DND-41 (cell line): ENCODE results near the gene PLEKHM3.

Experiments
- EZH2 ChIP-seq: IDR thresholded peaks from 3 replicates; pipeline ENCODE4 v1.6.1; 2012; ENCODE audit warnings: borderline replicate concordance, low read depth, mild to moderate bottlenecking, moderate library complexity, low read length, inconsistent platforms; ENCODE audit not compliant: severe bottlenecking
- TF ChIP-seq, protein P1 (sequence below): IDR thresholded peaks from 2 replicates; pipeline ENCODE4 v1.5.1; 2012; ENCODE audit warnings: borderline replicate concordance, low read length, moderate library complexity, mild to moderate bottlenecking; ENCODE audit not compliant: poor library complexity, severe bottlenecking; ENCODE audit errors: extremely low read depth

DNA sequence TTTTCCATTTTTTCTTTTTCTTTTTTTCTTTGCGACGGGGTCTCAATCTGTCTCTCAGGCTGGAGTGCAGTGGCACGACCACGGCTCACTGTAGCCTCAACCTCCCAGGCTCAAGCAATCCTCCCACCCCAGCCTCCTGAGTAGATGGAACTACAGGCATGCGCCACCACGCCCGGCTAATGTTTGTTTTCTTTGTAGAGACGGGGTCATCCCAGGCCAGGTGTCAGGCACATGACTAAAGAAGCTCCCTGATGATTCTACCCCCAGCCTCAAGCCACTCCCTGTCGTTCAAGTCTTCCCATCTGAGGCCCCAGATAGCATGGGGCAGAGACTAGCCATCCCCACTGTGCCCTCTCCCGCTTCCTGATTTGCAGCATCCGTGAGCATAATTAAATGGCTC, 245.8 kb downstream of the PLEKHM3 start:
- TF ChIP-seq, protein P1, sequence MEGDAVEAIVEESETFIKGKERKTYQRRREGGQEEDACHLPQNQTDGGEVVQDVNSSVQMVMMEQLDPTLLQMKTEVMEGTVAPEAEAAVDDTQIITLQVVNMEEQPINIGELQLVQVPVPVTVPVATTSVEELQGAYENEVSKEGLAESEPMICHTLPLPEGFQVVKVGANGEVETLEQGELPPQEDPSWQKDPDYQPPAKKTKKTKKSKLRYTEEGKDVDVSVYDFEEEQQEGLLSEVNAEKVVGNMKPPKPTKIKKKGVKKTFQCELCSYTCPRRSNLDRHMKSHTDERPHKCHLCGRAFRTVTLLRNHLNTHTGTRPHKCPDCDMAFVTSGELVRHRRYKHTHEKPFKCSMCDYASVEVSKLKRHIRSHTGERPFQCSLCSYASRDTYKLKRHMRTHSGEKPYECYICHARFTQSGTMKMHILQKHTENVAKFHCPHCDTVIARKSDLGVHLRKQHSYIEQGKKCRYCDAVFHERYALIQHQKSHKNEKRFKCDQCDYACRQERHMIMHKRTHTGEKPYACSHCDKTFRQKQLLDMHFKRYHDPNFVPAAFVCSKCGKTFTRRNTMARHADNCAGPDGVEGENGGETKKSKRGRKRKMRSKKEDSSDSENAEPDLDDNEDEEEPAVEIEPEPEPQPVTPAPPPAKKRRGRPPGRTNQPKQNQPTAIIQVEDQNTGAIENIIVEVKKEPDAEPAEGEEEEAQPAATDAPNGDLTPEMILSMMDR: no peak
- TF ChIP-seq EZH2: no peak
